Measurements from ENCODE around the gene AREG.

DNA sequence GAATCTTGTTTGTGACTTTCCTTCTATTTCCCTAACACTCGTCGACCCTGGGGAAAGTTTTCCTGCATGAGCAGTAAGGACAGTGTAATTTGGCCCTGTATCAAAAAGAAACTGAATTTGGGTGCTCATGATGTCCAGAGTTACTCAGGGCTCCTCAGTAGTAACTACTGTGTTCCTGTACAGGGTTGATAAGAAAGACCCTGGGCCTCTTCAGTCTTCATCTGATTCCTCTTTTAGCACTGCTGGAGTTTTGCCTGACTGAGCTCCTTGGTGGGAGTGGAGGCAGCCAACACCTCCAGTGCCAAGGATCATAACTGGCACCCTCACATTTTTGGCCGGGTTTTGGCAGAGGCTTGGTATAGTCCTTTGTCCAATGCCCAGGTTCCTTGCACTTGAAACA lies 7.1 kb upstream of the AREG start:
- no peak for TF ChIP-seq POLR2AphosphoS5 (IDR thresholded peaks at IDR 0.05)
- TF ChIP-seq CTCF (IDR thresholded peaks at IDR 0.05): no peak
